HG03469 (cell line): ENCODE results near the gene PPIE.
"Not testable (repeated sequence)": the region's sequence is repeated elsewhere in the genome, so short reads cannot be mapped to it uniquely, and the experiment has no call there.

Experiments
- ATAC-seq: cut with Tn5 transposase; IDR thresholded peaks from one replicate; pipeline ENCODE4 v1.9.1; 2021; ENCODE audit warnings: mild to moderate bottlenecking, moderate library complexity, moderate number of reproducible peaks; ENCODE audit not compliant: unreplicated experiment

Gene PPIE

DNA sequence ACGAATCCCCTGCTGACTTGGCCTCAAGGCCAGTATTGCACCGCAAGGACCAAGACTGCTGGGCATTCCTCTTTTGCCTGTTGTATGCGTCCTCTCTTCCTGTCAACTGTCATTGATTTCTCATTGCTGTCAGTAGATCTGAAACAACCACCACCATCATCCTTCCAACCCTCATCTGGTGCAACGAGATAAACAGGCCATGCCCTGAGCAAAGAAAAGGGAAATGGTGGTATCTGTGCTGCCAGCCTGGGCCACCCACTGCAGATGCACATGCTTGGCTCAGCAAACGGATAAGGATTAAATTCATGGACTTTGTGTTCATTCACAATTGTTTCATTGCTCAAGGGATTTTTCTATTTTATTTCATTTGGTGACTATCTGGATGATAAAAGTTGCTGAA is 18.8 kb downstream of the PPIE start:
- no peak for ATAC-seq

DNA sequence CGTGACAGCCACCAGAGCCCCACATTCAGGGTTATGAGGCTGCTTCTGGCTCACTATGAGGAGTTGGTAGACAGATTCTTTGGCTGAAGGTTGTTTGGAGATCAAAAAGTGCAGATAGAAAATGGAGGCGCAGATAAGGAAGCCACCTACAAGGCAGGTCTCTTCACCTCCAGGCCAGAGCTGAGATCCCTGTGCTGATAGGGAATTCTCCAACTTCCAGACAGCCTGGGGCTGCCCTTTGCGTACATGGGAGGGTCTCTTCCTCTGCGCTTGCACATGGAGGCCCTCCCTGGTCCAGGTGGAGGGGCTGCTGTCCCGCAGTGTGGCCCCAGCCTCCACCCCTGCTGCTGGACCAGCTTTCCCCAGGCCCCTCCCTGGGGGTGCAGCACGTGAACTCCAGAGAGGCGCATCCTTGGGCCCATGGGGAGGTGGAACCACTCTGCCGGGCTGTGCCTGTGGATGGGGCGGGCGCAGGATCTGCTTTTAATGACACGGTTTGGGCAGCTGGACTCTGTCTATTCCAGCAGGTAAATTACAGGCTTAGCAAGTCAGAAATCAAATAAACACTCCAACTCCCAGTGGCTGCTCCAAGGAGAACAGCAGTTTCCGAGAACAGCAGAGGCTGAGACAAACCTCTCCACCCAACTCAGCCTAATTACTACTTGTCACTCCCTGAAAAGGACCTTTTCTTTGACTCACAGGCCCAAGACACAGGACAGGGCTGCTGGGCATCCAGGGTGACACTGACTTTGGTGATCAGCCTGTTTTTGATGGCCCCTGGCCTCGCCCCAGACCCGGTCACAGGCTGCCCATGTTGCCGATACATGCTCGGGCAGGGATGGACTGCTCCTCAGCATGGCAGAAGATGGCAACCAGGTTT is 20.1 kb downstream of the PPIE start:
- no peak for ATAC-seq

DNA sequence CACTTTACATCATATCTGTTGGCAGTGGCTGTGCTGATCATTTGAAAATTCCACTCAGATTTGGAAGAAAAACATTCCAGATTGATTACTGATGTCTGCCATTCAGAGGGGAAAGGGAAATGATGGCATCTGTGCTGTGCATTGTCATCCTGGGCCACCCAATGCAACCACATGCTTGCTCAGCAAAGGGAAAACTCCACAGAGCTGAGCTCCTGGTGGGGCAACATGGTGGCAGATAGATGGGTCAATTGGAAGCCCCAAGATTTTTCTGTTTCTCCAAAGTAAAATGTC is 20.7 kb downstream of the PPIE start:
- ATAC-seq, result no peak

DNA sequence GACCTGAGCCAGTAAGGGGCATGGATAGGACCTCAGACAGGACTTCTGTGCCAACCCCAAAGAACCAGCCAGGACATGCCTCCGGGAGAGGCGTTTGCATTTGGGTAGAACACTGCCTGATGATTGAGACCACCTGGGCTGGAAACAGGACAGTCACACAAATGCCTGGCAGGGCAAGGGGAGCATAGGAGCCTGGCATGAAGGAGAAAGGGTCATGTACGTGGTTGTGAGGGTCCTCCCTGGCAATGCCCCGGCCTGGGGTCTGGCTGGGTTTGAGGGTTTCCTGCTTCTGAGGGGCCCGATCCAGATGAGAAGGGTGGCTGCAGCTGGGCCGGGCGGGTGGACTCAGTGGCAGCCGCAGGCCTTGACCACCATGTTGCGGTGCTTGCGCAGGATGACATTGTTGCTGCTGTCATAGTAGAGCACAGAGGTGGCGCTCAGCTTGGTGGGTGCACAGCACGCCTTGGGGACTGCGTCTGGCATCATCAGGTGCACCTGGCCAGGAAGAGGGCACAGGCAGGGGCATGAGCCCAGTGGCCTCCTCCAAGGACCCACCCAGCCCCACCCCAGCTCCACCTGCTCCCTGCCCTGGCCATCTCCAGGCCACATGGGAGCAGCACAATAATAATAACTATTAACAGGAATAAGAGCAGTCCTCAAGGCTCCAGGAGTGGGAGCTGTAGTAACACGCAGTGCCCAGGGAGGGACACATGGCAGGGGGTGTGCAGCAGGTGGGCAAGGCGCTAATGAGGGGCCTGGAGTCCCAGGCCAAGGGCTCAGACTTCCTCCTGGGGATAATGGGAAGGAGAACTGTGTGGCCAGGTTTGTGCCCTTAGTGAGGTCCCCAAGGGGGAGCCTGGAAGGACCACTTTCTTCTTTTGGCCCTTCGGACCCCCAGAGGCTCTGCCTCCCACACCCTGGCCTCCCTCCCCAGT is 21.7 kb downstream of the PPIE start:
- ATAC-seq, result no peak

DNA sequence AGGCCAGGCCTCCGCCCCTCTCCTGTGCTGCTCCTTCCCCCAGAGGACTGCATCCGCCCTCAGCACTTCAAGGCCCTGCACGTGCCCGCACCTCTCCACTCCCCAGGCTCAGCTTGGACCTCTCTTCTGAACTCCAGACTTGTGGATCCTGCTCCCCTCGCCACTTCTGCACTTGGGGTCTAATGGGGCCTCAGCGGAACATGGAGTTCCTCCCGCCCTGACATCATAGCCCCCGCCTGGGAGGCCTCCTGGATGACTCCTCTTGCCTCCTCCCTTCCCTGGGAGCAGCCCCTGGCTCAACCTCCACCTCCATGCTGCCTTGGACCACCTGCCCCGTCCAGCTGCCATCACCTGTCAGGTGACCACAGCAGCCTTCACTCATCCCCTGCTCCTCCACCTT is 22.3 kb downstream of the PPIE start:
- ATAC-seq, result no peak

DNA sequence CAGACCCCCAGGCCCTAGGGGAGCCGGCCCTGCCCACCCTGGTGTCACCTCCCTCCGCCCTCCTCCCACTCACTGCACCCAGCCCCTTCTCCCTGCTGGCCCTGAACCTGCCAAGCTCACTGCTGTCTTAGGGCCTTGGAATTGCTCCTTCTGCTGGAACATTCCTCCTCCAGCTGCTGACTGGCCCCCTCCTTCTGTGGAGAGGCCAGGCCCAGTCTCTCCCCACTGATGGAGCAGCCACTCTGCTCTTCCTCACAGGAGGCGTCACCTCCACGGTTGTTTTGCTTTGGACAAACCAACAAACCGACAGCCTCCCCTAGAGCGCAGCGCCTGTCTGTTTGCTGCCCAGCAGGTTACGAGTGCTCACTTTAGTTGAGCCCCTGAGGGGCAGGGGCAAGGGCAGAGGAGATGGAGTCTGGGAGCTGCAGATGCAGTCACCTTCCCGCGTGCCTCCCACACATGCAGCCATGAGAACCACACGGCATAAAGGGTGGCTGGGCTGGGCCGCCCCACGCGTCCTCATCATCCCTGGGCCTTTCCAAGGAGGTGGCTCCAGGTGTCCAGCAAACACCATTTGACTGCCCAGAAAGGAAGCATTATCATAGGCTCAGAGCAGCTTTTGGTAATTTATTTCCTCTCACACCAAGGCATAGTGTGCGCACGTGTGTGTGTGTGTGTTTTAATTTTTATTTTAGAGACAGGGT is 23.0 kb downstream of the PPIE start:
- no peak for ATAC-seq

DNA sequence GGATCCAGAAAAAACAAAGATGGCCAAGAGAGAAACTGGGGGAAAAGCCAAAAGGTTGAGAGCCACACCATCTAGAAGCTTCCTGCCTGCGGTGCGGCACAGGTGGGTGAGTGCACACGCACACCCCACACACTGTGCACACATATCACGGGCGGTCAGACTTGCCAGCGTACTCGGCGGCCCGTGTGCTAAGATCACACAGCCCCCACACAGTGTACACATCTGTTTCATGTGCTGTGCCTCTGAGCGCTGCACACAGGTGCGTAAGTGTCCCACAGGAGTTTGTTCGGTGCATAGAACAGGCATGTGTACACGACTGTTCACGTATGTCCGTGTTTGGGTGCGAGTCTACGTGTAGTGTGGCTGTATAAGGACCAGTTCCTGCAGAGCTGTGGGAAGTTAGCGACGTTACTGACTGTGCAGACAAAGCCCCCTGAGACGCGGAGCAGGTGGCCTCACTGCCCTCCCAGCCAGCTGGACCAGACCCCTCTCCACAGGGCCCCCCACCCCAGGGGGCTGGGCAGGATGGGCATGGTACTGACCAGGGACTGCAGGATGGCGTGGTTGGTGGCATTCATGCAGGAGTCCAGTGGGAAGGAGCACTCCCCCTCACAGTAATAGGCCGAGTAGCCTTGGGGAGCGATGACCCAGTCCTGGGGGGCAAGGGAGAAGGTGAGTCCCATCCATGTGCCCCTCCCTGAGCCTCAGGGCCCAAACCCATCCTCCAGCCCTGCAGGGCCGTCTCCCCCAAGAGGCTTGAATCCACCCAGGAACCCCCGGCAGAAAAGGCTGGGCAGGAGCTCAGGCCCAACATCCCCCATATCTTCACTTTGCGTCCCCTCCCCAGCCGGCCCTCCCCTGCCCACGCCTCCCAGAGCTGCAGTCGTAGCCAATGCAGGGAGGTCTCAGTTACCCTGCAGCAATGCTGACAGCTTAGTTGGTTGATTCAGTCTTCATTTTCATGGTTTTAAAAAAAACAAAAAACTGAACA is 24.2 kb downstream of the PPIE start:
- ATAC-seq, result no peak

DNA sequence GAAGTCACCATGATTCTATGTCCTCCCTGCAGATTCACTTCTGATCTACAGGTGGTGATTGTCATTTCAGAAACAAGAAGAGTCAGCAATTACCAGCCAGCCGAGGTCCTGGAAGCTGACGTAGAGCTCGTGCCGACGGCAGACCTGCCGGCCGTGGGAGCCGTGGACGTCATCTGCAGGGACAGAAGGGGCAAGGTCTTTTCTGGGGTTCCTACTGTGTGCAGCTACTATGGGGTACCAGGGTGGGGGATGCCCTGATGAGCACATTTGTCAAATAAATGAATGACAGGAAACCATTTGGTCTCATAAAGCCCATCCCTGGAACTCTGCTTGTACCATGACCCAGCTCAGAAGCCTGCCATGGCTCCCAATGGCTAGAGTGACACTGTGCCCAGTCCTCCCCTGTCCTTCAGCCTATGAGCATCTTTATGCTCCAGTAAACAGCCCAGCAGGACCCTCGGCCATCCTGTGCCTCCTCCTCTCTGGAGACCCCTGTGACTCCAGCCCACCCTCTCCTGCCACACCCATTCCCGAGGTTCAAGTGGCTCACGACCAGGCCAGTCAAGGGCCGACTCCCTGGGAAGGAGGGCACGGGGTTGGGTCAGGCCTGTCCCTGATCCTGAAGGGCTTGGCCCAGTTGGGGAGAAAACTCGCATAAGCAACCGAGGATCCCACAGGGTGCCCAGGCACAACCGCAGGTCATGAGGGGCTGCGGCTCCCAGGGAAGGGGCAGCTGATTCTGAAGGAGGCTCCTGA is 25.1 kb downstream of the PPIE start:
- ATAC-seq, result not testable (repeated sequence)

DNA sequence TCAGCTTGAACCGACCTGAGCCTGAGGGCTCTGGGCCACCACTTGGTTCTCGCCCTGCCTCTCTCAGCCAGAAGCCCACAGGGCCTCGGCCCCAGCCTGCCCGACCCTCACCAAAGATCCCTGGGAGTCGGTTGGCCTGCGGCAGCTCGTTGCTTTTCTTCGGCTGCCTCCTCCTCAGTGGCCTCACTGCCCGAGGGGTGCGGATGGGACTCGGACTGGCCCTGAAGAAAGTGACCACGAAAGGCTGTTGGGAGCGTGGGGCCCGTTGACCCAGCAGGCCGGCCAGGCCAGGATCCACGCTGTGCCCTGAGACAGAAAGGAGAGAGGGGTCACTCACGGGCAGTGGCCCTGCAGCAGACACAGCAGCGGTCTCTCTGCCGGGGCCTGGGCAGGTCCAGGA is 25.8 kb downstream of the PPIE start:
- ATAC-seq, result not testable (repeated sequence)

DNA sequence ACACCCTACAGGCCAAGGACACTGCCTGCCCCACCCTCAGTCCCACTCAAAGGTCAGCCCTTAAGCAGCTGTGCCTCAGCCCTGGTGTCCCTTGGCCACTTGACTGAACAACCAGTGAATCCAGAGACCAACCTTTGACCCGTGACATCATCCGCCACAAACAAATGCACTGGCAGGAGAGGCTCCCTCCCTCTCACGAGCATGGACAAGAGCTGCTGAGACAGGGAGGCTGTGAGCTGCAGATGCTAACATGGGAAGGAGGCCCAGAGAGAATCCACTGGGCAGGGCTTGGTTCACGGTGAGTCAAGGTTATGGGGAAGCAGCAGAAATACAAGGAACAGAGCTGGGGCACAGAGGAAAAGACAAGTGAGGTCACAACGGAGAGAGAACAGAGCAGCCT is 27.8 kb downstream of the PPIE start:
- not testable (repeated sequence) for ATAC-seq

DNA sequence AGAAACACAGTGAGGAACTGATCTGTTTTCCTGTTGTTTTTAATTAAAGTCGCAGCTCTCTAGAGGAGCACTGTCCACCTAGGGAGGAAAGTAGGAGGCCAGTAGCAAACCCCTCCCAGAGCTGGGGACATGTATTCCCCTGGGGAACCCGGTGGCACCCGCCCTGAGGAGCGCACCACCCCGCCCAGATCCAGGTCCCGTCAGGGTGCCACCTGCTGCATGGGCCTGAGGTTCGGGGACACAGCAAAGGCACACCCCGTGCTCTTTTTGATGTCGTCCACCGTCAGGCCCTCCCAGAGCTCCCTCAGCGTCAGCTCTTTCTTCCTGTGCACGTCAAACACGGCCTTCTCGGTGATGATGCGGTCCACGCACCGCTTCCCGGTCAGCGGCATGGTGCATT is 30.8 kb downstream of the PPIE start:
- not testable (repeated sequence) for ATAC-seq

DNA sequence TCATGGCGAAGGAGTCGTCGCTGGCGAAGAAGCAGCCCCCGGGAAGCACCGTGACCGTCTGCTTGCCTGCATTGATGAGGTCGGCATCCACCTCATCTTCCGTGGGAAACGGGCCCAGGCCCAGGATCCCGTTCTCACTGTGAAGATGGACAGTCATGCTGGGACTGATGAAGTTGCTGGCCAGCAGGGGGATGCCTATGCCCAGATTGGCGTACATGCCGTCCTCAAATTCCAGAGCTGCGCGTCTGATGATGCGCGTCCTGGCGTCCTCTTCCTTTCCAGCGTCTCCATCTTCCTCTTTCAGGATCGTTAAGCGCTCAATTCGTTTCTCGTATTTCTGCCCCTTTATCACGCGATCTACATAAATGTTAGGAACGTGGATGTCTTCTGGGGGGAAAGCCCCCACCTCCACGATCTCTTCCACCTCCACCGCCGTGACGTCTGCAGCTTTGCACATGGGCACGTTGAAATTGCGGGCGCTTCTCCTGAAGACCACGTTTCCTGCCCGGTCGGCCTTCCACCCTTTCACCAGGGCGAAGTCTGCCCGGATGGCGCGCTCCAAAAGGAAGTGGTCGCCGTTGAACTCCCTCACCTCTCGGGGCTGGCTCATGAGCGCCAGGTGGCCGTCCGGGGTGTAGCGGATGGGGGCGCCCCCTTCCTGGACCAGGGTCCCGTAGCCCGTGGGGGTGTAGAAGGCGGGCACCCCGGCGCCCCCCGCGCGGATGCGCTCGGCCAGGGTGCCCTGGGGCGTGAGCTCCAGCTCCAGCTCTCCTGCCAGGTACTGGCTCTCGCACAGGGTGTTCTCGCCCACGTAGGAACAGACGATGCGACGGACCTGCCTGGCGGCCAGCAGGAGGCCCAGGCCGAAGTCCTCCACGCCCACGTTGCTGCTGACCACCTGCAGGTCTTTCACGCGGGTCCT is 31.7 kb downstream of the PPIE start:
- ATAC-seq, result not testable (repeated sequence)

DNA sequence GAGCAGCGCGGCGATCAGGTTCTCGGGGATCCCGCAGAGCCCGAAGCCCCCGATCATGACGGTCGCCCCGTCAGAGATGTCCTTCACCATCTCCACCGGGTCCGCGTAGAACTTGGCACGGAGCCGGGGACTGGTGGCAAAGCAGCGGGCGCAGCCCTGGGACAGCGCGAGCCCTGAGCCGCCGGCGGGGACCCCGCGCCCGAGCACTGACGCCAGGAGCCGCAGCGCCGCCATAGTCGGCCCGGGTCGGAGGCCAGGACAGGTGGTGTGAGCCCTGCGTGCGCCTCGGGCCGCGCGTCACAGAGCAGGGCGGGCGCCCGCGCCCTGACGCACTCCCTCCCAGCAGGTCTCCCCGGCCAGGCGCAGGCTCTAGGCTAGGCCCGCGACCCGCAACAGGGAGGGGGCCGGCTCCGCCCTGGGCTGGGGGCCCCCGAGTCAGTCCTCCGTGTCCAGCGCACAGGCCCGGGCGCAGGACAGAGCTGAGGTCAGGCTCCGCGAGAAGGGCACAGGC is 32.4 kb downstream of the PPIE start, which contains the start of gene OXCT2:
Gene OXCT2 (minus strand): TSS at position 327 of the 511 bp plus-strand sequence. CDS start 93 bp downstream, at position 234.
- ATAC-seq, result not testable (repeated sequence)

DNA sequence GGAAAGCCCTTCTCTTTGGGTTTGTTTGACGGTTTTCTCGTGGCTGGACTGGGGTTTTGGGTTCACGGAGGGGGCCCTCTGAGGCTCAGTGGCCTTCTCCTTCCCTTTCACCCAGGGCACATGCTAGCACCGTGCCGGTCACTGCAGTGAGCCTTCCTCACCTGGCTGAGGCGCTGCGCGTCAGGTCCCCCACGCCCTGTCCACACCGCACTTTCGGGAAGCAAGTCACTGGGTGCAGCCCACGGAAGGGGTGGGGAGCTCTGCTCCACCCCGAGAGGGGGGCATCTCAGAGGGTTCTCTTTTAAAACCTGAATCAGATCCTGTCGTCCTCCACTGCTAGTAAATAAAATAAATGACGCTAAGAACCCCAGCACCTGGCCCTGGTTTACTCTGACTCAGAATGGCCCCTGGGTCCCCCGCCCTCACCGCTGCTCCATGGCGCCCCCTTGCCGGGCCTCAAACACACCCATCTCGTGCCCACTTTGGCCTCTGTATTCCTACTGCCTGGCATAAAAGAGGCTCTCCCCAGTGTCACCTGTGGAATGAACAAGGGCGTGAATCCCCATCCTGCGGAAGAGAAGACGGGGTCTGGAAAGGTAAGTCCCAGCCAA is 34.8 kb downstream of the PPIE start:
- ATAC-seq, result not testable (repeated sequence)

DNA sequence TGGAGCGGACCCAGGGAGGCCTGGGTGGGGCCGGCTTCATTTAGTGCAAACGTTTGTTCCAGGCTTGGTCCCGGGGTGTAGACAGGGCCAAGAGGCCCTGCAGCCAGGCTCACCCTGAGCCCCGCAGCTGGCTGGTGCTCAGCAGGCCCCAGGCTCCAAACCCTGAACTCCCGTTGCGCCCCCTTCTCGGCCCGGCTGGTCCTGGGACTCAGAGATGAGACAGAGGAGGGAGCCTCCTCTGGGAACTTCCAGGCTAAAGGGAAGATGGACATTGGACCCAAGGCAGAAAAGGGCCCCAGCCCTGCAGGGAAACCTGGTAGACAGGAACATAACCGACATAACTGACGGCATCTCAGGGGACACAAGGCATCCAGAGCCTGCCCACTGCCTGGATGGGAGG is 36.5 kb downstream of the PPIE start:
- not testable (repeated sequence) for ATAC-seq

DNA sequence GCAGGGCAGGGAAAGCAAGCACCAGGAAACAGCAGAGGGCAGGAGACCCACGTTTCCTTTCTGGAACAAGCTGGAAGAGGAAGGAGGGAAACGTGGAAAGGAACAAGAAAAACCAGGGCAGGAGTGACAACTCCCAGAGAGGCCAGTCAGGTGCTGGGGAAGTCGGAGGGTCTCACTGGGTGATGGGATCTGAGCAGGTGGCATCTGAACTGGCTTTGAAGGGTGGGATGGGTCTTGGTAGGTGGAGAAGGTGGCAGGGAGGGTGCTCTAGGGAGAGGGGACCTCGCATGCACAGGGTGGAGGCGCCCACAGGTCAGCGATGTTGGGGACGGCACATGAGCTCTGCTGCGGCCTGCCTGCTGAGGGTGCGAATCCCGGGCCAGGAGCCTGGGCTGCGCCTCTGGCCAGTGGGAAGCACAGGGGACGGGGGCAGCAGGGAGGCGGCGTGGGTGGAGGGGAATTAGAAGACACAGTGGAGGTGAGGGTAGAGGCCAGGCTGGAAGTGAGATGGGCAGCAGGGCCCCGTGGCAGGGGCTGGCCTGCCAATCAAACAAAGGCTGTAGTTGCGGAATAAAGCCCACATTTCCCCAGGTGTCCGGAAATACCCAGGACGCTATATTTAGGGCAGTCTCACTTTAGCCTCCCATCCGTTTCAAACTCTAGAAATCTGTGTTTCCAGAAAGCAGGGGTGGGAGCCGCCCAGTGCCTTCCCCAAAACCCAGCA is 37.2 kb downstream of the PPIE start:
- ATAC-seq, result not testable (repeated sequence)

DNA sequence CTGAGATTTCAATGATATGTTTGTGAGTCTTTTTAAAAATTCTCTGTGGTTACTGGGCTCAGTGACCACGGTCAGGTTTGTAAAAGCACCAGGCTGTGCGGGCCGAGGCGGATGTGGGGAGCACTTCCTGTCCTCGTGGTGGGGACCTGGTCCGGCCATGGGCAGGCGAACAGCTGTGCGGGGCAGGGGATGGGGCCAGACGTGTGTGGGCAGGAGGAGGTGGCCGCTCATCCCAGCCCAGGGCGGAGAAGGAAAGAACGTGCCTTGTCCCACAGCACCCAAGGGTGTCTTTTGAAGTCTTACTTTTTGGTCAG is 37.7 kb downstream of the PPIE start:
- no peak for ATAC-seq
